CD4-positive, alpha-beta T cell (primary cell): ENCODE results near the gene MAP3K5. TPM values are rescaled to one million over a fixed set of nuclear protein-coding genes. Genes with fewer than 3 reads are reported as not detected.
"Not testable (repeated sequence)": the region's sequence is repeated elsewhere in the genome, so short reads cannot be mapped to it uniquely, and the experiment has no call there.

Source experiments
- ATAC-seq: fragments of 200-7000 bp; cut with Tn5 transposase; one replicate; pipeline ENCODE4 v1.10.0; 2022; ENCODE audit warnings: mild to moderate bottlenecking; ENCODE audit not compliant: poor library complexity
- CTCF ChIA-PET: fragments of 350-600 bp; sonication (Branson Sonifier 250); formaldehyde crosslinking; loops from one replicate; lab custom pipeline; 2021; ENCODE audit warnings: antibody characterized with exemption, inconsistent platforms; lab: Charles Lee
- POLR2A ChIA-PET: fragments of 350-600 bp; sonication (Branson Sonifier 250); formaldehyde crosslinking; loops from one replicate; lab custom pipeline; 2021; ENCODE audit warnings: antibody characterized with exemption, inconsistent platforms; lab: Charles Lee
- DNase-seq, 14 experiments: peaks; one replicate each; pipeline ENCODE4 v3.0.0-alpha.2; 2013 to 2020; ENCODE audit warnings: mixed read lengths in 2 of 14
- H3K27ac ChIP-seq, 2 donors: one replicate each; pipeline versions ENCODE4 v1.5.1 to v1.7.0; 2013; ENCODE audit warnings: low read length in 2 of 2, low read depth in 1 of 2, mild to moderate bottlenecking in 1 of 2
- H3K27me3 ChIP-seq, 2 experiments: 1 replicate in 1 of 2; 2 replicates in 1 of 2; pipeline versions ENCODE4 v1.6.1 to v1.7.0; 2013; ENCODE audit warnings: low read length in 2 of 2, control low read depth in 1 of 2, mild to moderate bottlenecking in 1 of 2, moderate library complexity in 1 of 2; ENCODE audit not compliant: insufficient read depth in 2 of 2, control insufficient read depth in 1 of 2
- H3K36me3 ChIP-seq: one replicate; pipeline ENCODE4 v1.6.1; 2013; ENCODE audit warnings: low read length, control low read depth; ENCODE audit not compliant: insufficient read depth
- H3K4me1 ChIP-seq: one replicate; pipeline ENCODE4 v1.6.1; 2013; ENCODE audit warnings: low read length, control low read depth; ENCODE audit not compliant: insufficient read depth
- H3K4me3 ChIP-seq: one replicate; pipeline ENCODE4 v1.5.1; 2013; ENCODE audit warnings: mild to moderate bottlenecking, low read length, moderate library complexity
- H3K9me3 ChIP-seq, 2 experiments: 1 replicate in 1 of 2; 2 replicates in 1 of 2; pipeline versions ENCODE4 v1.6.1 to v1.7.0; 2013; ENCODE audit warnings: low read length in 2 of 2, mild to moderate bottlenecking in 2 of 2, control low read depth in 1 of 2, moderate library complexity in 1 of 2; ENCODE audit not compliant: control insufficient read depth in 1 of 2, insufficient read depth in 1 of 2
- H3K27ac Mint-ChIP-seq: one replicate; pipeline ENCODE4 v1.8.0; 2020; ENCODE audit warnings: mixed read lengths
- H3K27me3 Mint-ChIP-seq: one replicate; pipeline ENCODE4 v1.8.0; 2021; ENCODE audit warnings: mixed read lengths
- H3K36me3 Mint-ChIP-seq: one replicate; pipeline ENCODE4 v1.8.0; 2021; ENCODE audit warnings: low read depth, mixed read lengths
- H3K4me1 Mint-ChIP-seq: one replicate; pipeline ENCODE4 v1.8.0; 2021; ENCODE audit warnings: low read depth, mixed read lengths
- H3K4me3 Mint-ChIP-seq: one replicate; pipeline ENCODE4 v1.8.0; 2020; ENCODE audit warnings: mild to moderate bottlenecking, mixed read lengths
- H3K9me3 Mint-ChIP-seq: one replicate; pipeline ENCODE4 v1.8.0; 2020; ENCODE audit warnings: mixed read lengths
- intact Hi-C, 2 experiments: fragments of 100-400 bp; cut with DNase I in 1 of 2; cut with micrococcal nuclease in 1 of 2; formaldehyde crosslinking; loops; one replicate each; pipeline versions ENCODE4 v1.15.1 to v1.9.0; 2023 to 2025; cut with DNase I, micrococcal nuclease
- total RNA-seq, 174 experiments: library from RNA in 2 of 174; stranded (reverse) in 2 of 174; gene quantifications; one replicate each; pipeline ENCODE4 v1.2.3 and lab custom pipeline; 2021 to 2026
- TF ChIP-seq, protein P1 (sequence below): fragments of 200-600 bp; IDR thresholded peaks from one replicate; pipeline ENCODE4 v1.8.0; 2022; ENCODE audit warnings: antibody characterized with exemption, mild to moderate bottlenecking

The MAP3K5 gene
- total RNA-seq, 2 experiments from 2014 or later, result 12.9 to 14.1 TPM

DNA sequence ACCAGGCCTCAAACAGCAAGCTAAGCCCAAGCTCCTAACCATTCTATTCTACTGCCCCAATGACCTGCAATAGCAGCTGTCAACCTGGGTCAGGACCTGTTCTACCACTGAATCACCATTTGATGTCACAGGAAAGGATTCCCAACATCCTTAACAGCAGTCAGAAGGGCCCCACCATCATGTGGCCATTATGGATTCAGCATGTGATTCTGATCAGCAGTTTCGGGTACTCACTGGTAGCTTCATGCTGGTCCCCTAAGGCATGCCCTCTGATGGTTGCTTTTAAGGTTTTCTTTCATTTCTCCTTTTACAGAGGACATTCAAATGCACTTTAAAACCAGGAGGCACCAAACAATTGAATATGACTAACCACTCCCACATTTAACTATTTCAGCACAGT, 204.8 kb downstream of the MAP3K5 start:
- Histone ChIP-seq H3K9me3 (no peaks in the 10 kb centered on the region), H3K27me3 (no peaks in the 10 kb centered on the region), H3K4me3 (no peak overlapping the region), H3K27ac (no peak overlapping the region), H3K36me3 (peaks cover 78% of the 10 kb centered on the region), H3K4me1 (no peaks in the 10 kb centered on the region)
- intact Hi-C loops, result no loop called here
- CTCF ChIA-PET, result no interaction called here
- Mint-ChIP-seq H3K36me3 (peaks cover 78% of the 10 kb centered on the region), H3K27ac (no peak overlapping the region), H3K4me1 (no peaks in the 10 kb centered on the region), H3K4me3 (no peak overlapping the region), H3K9me3 (no peaks in the 10 kb centered on the region), H3K27me3 (no peaks in the 10 kb centered on the region)
- DNase-seq, result no peak
- TF ChIP-seq, protein P1, sequence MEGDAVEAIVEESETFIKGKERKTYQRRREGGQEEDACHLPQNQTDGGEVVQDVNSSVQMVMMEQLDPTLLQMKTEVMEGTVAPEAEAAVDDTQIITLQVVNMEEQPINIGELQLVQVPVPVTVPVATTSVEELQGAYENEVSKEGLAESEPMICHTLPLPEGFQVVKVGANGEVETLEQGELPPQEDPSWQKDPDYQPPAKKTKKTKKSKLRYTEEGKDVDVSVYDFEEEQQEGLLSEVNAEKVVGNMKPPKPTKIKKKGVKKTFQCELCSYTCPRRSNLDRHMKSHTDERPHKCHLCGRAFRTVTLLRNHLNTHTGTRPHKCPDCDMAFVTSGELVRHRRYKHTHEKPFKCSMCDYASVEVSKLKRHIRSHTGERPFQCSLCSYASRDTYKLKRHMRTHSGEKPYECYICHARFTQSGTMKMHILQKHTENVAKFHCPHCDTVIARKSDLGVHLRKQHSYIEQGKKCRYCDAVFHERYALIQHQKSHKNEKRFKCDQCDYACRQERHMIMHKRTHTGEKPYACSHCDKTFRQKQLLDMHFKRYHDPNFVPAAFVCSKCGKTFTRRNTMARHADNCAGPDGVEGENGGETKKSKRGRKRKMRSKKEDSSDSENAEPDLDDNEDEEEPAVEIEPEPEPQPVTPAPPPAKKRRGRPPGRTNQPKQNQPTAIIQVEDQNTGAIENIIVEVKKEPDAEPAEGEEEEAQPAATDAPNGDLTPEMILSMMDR, result no peak
- POLR2A ChIA-PET, result no interaction called here
- no peak for ATAC-seq

DNA sequence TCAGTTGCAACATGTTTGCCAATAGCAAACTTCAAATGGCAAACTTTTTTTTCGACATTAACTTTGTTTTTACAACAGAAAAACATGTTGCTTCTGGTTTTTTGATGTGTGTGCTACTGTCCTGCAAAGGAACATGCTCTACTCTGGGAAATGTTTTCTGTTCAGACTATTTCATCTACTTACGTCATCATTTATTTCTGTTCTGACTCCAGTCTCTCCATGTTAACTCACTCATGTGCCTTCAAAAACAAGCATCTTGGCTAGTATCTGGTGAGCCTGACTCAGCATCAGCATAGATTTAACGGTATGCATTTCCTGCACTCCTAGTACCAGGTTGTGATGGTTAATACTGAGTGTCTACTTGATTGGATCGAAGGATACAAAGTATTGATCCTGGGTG, 206.0 kb downstream of the MAP3K5 start:
- ATAC-seq (no peak), DNase-seq (no peak)
- no peaks in the 10 kb centered on the region for H3K4me1 ChIP-seq
- Mint-ChIP-seq H3K27me3 (no peaks in the 10 kb centered on the region), H3K9me3 (no peaks in the 10 kb centered on the region), H3K27ac (no peak overlapping the region), H3K4me3 (no peak overlapping the region), H3K36me3 (peaks cover 76% of the 10 kb centered on the region), H3K4me1 (no peaks in the 10 kb centered on the region)
- POLR2A ChIA-PET, result no interaction called here
- intact Hi-C loops, result no loop called here
- H3K27me3 ChIP-seq, result no peaks in the 10 kb centered on the region
- H3K9me3 ChIP-seq, result no peaks in the 10 kb centered on the region
- H3K4me3 ChIP-seq, result no peak overlapping the region
- CTCF ChIA-PET, result no interaction called here
- H3K36me3 ChIP-seq, result peaks cover 76% of the 10 kb centered on the region
- TF ChIP-seq, protein P1, result no peak
- no peak overlapping the region for H3K27ac ChIP-seq

DNA sequence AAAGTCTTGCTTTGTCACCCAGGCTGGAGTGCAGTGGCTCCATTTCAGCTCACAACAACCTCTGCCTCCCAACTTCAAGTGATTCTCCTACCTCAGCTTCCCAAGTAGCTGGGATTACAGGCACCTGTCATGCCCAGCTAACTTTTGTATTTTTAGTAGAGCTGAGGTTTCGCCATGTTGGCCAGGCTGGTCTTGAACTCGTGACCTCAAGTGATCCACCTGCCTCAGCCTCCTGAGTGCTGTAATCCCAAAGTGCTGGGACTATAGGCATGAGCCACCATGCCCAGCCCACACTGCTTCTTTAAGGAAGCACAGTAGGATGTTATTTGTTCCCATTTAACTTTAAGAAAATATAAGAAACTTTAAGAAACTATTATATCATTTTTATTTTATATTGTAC, 206.8 kb downstream of the MAP3K5 start:
- H3K9me3 Mint-ChIP-seq, ATAC-seq, H3K27ac ChIP-seq, H3K27me3 ChIP-seq, POLR2A ChIA-PET, H3K9me3 ChIP-seq, intact Hi-C loops, H3K4me1 Mint-ChIP-seq, H3K27ac Mint-ChIP-seq, H3K27me3 Mint-ChIP-seq, H3K4me3 ChIP-seq, H3K4me3 Mint-ChIP-seq, H3K4me1 ChIP-seq, DNase-seq: not testable (repeated sequence)
- peaks cover 75% of the 10 kb centered on the region for H3K36me3 Mint-ChIP-seq
- peaks cover 74% of the 10 kb centered on the region for H3K36me3 ChIP-seq
- CTCF ChIA-PET, result interaction anchor here (0.6 kb wide), 1 partner anchor 17 kb away, joined by 3 read pairs; no protein-coding TSS in a partner anchor

DNA sequence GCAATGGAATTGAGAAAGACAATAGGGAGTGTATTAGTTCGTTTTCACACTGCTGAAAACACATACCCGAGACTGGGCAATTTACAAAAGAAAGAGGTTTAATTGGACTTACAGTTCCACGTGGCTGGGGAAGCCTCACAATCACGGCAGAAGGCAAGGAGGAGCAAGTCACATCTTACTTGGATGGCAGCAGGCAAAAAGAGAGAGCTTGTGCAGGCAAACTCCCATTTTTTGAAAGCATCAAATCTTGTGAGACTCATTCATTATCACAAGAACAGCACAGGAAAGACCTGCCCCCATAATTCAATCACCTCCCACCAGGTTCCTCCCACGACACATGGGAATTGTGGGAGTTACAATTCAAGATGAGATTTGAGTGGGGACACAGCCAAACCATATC, 208.0 kb downstream of the MAP3K5 start:
- peaks cover 76% of the 10 kb centered on the region for H3K36me3 ChIP-seq
- H3K4me3 ChIP-seq, intact Hi-C loops, H3K4me3 Mint-ChIP-seq, H3K4me1 Mint-ChIP-seq, H3K4me1 ChIP-seq, H3K9me3 ChIP-seq, H3K27me3 Mint-ChIP-seq, H3K9me3 Mint-ChIP-seq, H3K27me3 ChIP-seq, H3K27ac ChIP-seq, H3K27ac Mint-ChIP-seq, DNase-seq, ATAC-seq, POLR2A ChIA-PET: not testable (repeated sequence)
- H3K36me3 Mint-ChIP-seq, result peaks cover 75% of the 10 kb centered on the region
- CTCF ChIA-PET, result interaction anchor here (0.7 kb wide), 1 partner anchor 27 kb away, joined by 3 read pairs; no protein-coding TSS in a partner anchor
